ENCODE results near the gene SUPT3H. TPM values are rescaled to one million over a fixed set of nuclear protein-coding genes. Genes with fewer than 3 reads are reported as not detected.
"Not testable (repeated sequence)": the region's sequence is repeated elsewhere in the genome, so short reads cannot be mapped to it uniquely, and the experiment has no call there.

Gene SUPT3H
- total RNA-seq, 2 experiments from 2014 or later, result 10.1 to 11.6 TPM

DNA sequence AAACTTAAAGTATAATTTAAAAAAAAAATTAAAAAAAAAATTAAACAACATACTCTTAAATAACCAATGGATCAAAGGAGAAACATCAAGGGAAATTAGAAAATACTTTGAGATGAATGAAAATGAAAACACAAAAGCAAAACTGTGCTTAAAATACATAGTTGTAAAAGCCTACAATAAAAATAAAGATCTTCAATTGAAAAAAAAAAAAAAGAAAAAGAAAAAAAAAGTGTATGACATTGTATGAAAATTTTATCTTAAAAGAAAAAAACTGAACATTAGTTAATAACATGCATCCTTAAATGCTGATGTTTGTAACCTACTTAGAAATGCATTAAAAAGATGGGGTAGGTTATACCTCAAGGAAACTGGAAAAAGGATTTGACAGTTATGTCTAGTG is 501.1 kb downstream of the SUPT3H start:
- H3K27ac Mint-ChIP-seq; ATAC-seq (ENCODE audit: low read depth); H3K9me3 Mint-ChIP-seq; H3K4me3 Mint-ChIP-seq; H3K4me1 Mint-ChIP-seq; H3K27me3 Mint-ChIP-seq; DNase-seq; POLR2A ChIA-PET: not testable (repeated sequence)
- H3K36me3 Mint-ChIP-seq, result peaks cover 24% of the 10 kb centered on the region

DNA sequence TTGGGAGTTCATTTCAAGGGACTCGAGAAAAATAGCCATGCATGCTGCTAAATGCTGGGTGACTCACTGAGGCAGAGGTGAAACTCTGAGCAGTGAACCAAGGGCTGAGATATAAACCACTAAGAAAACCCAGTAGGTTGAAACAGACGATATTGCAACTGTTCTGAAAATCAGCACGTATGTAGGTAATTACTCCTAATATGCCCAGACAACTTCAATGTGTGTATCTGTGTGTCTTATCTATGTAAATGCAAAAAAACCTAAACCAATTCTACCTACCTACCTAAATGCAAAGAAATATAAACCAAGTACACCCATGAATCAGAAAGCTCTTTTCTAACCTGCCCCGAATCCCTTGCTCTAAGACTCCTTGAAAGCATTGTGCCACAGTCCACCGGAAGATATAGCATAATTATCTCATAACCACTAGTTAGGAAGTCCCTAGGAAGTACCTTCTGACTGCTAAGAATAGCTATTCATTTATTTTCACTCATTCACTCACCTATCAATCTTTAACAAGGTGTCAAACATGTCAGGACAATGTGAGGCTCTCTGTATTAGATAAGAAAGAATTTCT is 508.3 kb downstream of the SUPT3H start:
- POLR2A ChIA-PET, result no interaction called here
- peak overlapping the region; percentile 30 for H3K4me3 Mint-ChIP-seq
- ATAC-seq (ENCODE audit: low read depth), result peak; percentile 63
- H3K27ac Mint-ChIP-seq, result peak overlapping the region; percentile 55
- DNase-seq, result no peak
- no peaks in the 10 kb centered on the region for H3K27me3 Mint-ChIP-seq
- peaks cover 22% of the 10 kb centered on the region for H3K36me3 Mint-ChIP-seq
- peaks cover 17% of the 10 kb centered on the region for H3K9me3 Mint-ChIP-seq
- peaks cover 21% of the 10 kb centered on the region for H3K4me1 Mint-ChIP-seq

GRCh38 chr6:44868910-44869309 is 508.8 kb downstream of the SUPT3H start:
- Mint-ChIP-seq H3K4me1 (peaks cover 21% of the 10 kb centered on the region), H3K9me3 (peaks cover 18% of the 10 kb centered on the region), H3K27ac (peak overlapping the region; percentile 55), H3K27me3 (no peaks in the 10 kb centered on the region), H3K4me3 (peak overlapping the region; percentile 30), H3K36me3 (peaks cover 27% of the 10 kb centered on the region)
- ATAC-seq (ENCODE audit: low read depth), result no peak
- DNase-seq, result no peak
- POLR2A ChIA-PET, result no interaction called here

- H3K4me3 Mint-ChIP-seq, result peak overlapping the region; percentile 36
- no peak for DNase-seq
- H3K27me3 Mint-ChIP-seq, result no peaks in the 10 kb centered on the region
- H3K4me1 Mint-ChIP-seq, result peaks cover 21% of the 10 kb centered on the region
- POLR2A ChIA-PET, result no interaction called here
- peaks cover 23% of the 10 kb centered on the region for H3K9me3 Mint-ChIP-seq
- peak overlapping the region; percentile 71 for H3K27ac Mint-ChIP-seq
- peaks cover 31% of the 10 kb centered on the region for H3K36me3 Mint-ChIP-seq
- ATAC-seq (ENCODE audit: low read depth), result peak; percentile 30
Measured at GRCh38 chr6:44868335-44868668, 509.4 kb downstream of the SUPT3H start.

DNA sequence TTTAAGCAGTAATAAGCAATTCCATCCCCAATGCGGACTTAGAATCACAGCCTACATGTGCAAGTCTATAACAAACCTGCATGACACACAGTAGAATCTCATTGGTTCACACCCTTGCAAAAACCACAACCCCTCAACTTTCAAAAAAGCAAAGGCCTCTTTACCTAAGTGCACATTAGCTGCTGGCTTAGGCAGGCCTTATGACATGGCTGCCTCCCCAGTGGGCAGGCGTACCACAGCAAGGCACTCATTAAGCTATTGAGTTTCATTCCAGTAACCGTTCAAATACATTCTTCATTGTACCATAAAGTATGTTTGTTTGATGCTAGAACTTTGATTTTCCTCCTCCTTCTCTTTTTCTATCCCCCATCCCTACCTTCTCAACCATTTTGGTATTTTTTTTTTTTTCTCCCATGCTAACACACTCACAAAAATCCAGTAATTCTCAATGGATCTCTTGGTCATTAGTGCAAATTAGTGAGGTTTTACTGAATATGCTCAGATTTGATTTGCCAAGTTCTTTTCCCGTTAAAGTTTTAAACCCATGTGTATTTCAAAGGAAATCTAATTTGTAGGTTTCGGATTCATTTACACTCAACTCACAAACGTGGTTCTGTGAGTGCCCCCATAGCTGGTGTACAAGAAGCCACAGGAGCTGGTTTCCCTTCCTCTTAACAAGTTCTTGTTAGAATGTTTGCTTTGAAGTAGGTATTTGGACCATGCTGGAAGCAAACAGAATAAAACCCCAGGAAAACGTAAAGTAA is 510.0 kb downstream of the SUPT3H start:
- DNase-seq, result no peak
- Mint-ChIP-seq H3K36me3 (peaks cover 34% of the 10 kb centered on the region), H3K27me3 (no peaks in the 10 kb centered on the region), H3K9me3 (peaks cover 25% of the 10 kb centered on the region), H3K4me3 (peak overlapping the region; percentile 54), H3K27ac (peak overlapping the region; percentile 71), H3K4me1 (peaks cover 21% of the 10 kb centered on the region)
- ATAC-seq (ENCODE audit: low read depth), result no peak
- POLR2A ChIA-PET, result no interaction called here

- peaks cover 25% of the 10 kb centered on the region for H3K9me3 Mint-ChIP-seq
- peaks cover 43% of the 10 kb centered on the region for H3K36me3 Mint-ChIP-seq
- H3K27ac Mint-ChIP-seq; DNase-seq; ATAC-seq (ENCODE audit: low read depth); H3K4me3 Mint-ChIP-seq; POLR2A ChIA-PET; H3K27me3 Mint-ChIP-seq: not testable (repeated sequence)
- H3K4me1 Mint-ChIP-seq, result peaks cover 21% of the 10 kb centered on the region
Measured at GRCh38 chr6:44865184-44865583, 512.5 kb downstream of the SUPT3H start.

- no peak for DNase-seq
- Mint-ChIP-seq H3K9me3 (peaks cover 12% of the 10 kb centered on the region), H3K36me3 (peaks cover 33% of the 10 kb centered on the region), H3K4me3 (no peak overlapping the region), H3K27ac (no peak overlapping the region), H3K4me1 (peaks cover 3% of the 10 kb centered on the region), H3K27me3 (no peaks in the 10 kb centered on the region)
- no peak for ATAC-seq (ENCODE audit: low read depth)
- POLR2A ChIA-PET, result no interaction called here
Measured at GRCh38 chr6:44859901-44860410, 517.8 kb downstream of the SUPT3H start.

DNA sequence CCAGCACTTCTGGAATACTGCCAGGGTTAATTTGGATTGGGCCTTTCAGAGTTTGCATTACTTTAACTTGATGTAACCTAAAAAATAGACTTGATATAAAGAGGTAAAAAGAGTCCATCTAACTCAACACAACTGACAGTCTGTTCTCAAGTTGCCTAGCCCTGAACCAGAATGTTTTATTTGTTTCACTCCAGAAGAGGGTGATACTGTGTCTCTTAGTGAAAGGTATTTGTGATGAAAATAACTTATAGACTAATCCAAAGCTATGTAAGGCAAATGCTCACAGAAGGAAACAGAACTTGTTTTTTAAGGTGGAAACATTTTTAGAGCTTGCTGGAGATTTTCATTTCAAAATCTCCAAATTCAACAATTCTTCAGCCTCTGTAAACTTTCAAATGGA is 518.7 kb downstream of the SUPT3H start:
- Mint-ChIP-seq H3K4me1 (peaks cover 5% of the 10 kb centered on the region), H3K36me3 (peaks cover 25% of the 10 kb centered on the region), H3K4me3 (no peak overlapping the region), H3K27me3 (no peaks in the 10 kb centered on the region), H3K9me3 (peaks cover 10% of the 10 kb centered on the region), H3K27ac (no peak overlapping the region)
- ATAC-seq (ENCODE audit: low read depth), result no peak
- POLR2A ChIA-PET, result interaction anchor here (0.6 kb wide), 1 partner anchor 1699 kb away, joined by 6 read pairs; no protein-coding TSS in a partner anchor
- DNase-seq, result no peak

- H3K27ac Mint-ChIP-seq, result no peak overlapping the region
- H3K4me1 Mint-ChIP-seq, result peaks cover 5% of the 10 kb centered on the region
- peaks cover 2% of the 10 kb centered on the region for H3K9me3 Mint-ChIP-seq
- DNase-seq (no peak), ATAC-seq (ENCODE audit: low read depth) (no peak)
- no peak overlapping the region for H3K4me3 Mint-ChIP-seq
- POLR2A ChIA-PET, result no interaction called here
- no peaks in the 10 kb centered on the region for H3K27me3 Mint-ChIP-seq
- peaks cover 14% of the 10 kb centered on the region for H3K36me3 Mint-ChIP-seq
Measured at GRCh38 chr6:44856479-44856878, 521.3 kb downstream of the SUPT3H start.

- H3K4me3 Mint-ChIP-seq, result no peak overlapping the region
Measured at GRCh38 chr6:44855562-44856411, 521.9 kb downstream of the SUPT3H start.

GRCh38 chr6:44854712-44855443 is 522.9 kb downstream of the SUPT3H start:
- H3K36me3 Mint-ChIP-seq, result peaks cover 10% of the 10 kb centered on the region
- H3K27ac Mint-ChIP-seq, result no peak overlapping the region
- ATAC-seq (ENCODE audit: low read depth) (no peak), DNase-seq (no peak)
- no peaks in the 10 kb centered on the region for H3K27me3 Mint-ChIP-seq
- peaks cover 5% of the 10 kb centered on the region for H3K4me1 Mint-ChIP-seq
- H3K4me3 Mint-ChIP-seq, result no peak overlapping the region
- peaks cover 2% of the 10 kb centered on the region for H3K9me3 Mint-ChIP-seq
- POLR2A ChIA-PET, result no interaction called here

More at GRCh38 chr6:44855562-44856411, 521.9 kb downstream of the SUPT3H start:
- Mint-ChIP-seq H3K27me3 (no peaks in the 10 kb centered on the region), H3K4me1 (peaks cover 5% of the 10 kb centered on the region), H3K36me3 (peaks cover 13% of the 10 kb centered on the region), H3K9me3 (peaks cover 2% of the 10 kb centered on the region), H3K27ac (no peak overlapping the region)
- no peak for DNase-seq
- POLR2A ChIA-PET, result no interaction called here
- ATAC-seq (ENCODE audit: low read depth), result no peak

GRCh38 chr6:44851176-44851575 is 526.6 kb downstream of the SUPT3H start:
- DNase-seq, result no peak
- H3K27ac Mint-ChIP-seq, result no peak overlapping the region
- H3K4me3 Mint-ChIP-seq, result no peak overlapping the region
- H3K36me3 Mint-ChIP-seq, result peaks cover 9% of the 10 kb centered on the region
- ATAC-seq (ENCODE audit: low read depth), result no peak
- no peaks in the 10 kb centered on the region for H3K27me3 Mint-ChIP-seq
- POLR2A ChIA-PET, result no interaction called here
- peaks cover 4% of the 10 kb centered on the region for H3K4me1 Mint-ChIP-seq
- H3K9me3 Mint-ChIP-seq, result peaks cover 1% of the 10 kb centered on the region

DNA sequence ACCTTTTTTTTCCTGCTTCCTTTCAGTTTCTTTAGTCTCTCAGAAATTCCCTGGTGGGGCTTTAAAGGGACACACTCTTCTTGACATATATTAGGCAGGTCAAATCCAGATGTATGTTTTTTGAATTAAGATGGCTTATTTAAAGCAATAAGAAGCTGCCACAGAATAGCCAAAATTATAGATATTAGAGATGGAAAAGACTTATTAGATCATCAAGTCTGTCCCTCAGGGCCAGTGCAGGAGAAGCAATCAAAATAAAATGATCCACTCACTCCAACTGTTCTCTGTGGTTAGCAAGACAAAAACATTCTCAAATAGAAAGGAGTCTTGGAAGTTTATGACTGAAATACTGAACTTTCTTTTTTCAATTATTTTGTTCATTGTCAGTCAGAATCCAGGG is 527.4 kb downstream of the SUPT3H start:
- H3K27ac Mint-ChIP-seq, result no peak overlapping the region
- POLR2A ChIA-PET, result no interaction called here
- ATAC-seq (ENCODE audit: low read depth), result no peak
- H3K9me3 Mint-ChIP-seq, result peaks cover 1% of the 10 kb centered on the region
- no peak for DNase-seq
- H3K36me3 Mint-ChIP-seq, result peaks cover 11% of the 10 kb centered on the region
- no peaks in the 10 kb centered on the region for H3K27me3 Mint-ChIP-seq
- H3K4me1 Mint-ChIP-seq, result peaks cover 4% of the 10 kb centered on the region
- H3K4me3 Mint-ChIP-seq, result no peak overlapping the region
